ENCODE results near the gene DNAH5.

GRCh38 chr5:13993926-13994325, 49.4 kb upstream of the DNAH5 start:
- TF ChIP-seq, protein P1, sequence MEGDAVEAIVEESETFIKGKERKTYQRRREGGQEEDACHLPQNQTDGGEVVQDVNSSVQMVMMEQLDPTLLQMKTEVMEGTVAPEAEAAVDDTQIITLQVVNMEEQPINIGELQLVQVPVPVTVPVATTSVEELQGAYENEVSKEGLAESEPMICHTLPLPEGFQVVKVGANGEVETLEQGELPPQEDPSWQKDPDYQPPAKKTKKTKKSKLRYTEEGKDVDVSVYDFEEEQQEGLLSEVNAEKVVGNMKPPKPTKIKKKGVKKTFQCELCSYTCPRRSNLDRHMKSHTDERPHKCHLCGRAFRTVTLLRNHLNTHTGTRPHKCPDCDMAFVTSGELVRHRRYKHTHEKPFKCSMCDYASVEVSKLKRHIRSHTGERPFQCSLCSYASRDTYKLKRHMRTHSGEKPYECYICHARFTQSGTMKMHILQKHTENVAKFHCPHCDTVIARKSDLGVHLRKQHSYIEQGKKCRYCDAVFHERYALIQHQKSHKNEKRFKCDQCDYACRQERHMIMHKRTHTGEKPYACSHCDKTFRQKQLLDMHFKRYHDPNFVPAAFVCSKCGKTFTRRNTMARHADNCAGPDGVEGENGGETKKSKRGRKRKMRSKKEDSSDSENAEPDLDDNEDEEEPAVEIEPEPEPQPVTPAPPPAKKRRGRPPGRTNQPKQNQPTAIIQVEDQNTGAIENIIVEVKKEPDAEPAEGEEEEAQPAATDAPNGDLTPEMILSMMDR (IDR thresholded peaks at IDR 0.05; ENCODE audit: low read length): no peak
- no peak for TF ChIP-seq EZH2 (IDR thresholded peaks at IDR 0.05; ENCODE audit: borderline replicate concordance, low read length)
